Colonic mucosa (tissue), 4 donors: ENCODE measurements around the gene PRR5L. TPM values are rescaled to one million over a fixed set of nuclear protein-coding genes. Genes with fewer than 3 reads are reported as not detected.

Experiments
- DNase-seq: peaks from one replicate; pipeline ENCODE4 v3.0.0-alpha.2; 2020
- H3K27ac ChIP-seq: fragments of 200-600 bp; one replicate; pipeline ENCODE4 v1.8.0; 2021
- H3K27me3 ChIP-seq: fragments of 200-600 bp; one replicate; pipeline ENCODE4 v1.8.0; 2021
- H3K36me3 ChIP-seq: fragments of 200-600 bp; one replicate; pipeline ENCODE4 v1.8.0; 2021
- H3K4me1 ChIP-seq: fragments of 200-600 bp; one replicate; pipeline ENCODE4 v1.8.0; 2021; ENCODE audit warnings: mild to moderate bottlenecking
- H3K4me3 ChIP-seq: fragments of 200-600 bp; one replicate; pipeline ENCODE4 v1.8.0; 2021
- H3K9ac ChIP-seq, 2 donors: one replicate each; pipeline ENCODE4 v1.7.0; 2013; ENCODE audit warnings: control low read depth in 2 of 2, low read depth in 2 of 2, low read length in 2 of 2
- H3K9me3 ChIP-seq: fragments of 200-600 bp; one replicate; pipeline ENCODE4 v1.8.0; 2021
- CTCF ChIP-seq: fragments of 200-600 bp; IDR thresholded peaks from one replicate; pipeline ENCODE4 v1.8.0; 2022; ENCODE audit warnings: antibody characterized with exemption, mild to moderate bottlenecking
- intact Hi-C: fragments of 100-400 bp; cut with DNase I; formaldehyde crosslinking; loops from one replicate; pipeline ENCODE4 v1.14.1; 2022
- total RNA-seq, 2 donors: library from RNA; stranded (reverse); fragmentation: NEBNext Ultra II Directional in 1 of 2; extraction: Animal tissue kit (Norgen Biotek cat#: 25700) in 1 of 2; gene quantifications; one replicate each; pipeline ENCODE4 v1.2.1, GENCODE V29; 2021
- donor health status: healthy.
- donor health status: DM: no; HTN: no; CAD: no.
- donor health status: DM: no; HTN: no; CAD: no.

The PRR5L gene
- total RNA-seq, 2 donors from 2014 or later = 80.9 to 169 TPM

DNA sequence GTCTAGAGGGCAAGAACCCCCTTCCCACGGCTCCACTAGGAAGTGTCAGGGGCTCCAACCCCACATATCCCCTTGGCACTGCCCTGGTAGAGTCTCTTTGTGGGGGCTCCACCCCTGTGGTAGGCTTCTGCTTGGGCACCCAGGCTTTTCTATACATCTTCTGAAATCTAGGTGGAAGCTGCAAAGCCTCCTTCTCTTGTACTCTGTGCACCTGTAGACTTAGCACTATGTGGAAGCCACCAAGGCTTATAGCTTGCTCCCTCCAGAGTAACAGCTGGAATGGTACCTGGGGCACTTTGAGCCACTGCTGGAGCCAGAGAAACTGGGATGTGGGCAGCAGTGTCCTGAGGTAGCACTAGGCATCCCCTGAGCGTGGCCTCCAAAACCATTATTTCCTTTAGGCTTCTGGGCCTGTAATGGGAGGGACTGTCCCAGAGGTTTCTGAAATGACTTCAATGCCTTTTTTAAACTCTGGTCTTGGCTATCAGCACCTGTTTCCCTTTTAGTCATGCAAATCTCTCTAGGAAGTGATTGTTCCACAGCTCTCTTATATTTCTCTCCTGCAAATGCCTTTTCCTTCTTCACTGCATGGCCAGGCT, 145.6 kb downstream of the PRR5L start:
- Histone ChIP-seq H3K27me3 (no peaks in the 10 kb centered on the region), H3K27ac (no peak overlapping the region), H3K36me3 (peaks cover 10% of the 10 kb centered on the region), H3K4me1 (no peaks in the 10 kb centered on the region), H3K4me3 (no peak overlapping the region), H3K9me3 (no peaks in the 10 kb centered on the region), H3K9ac (no peak overlapping the region)
- intact Hi-C loops = loop anchor here (10.0 kb wide), 1 partner anchor 47 kb away; no protein-coding TSS in a partner anchor
- no peak for TF ChIP-seq CTCF
- no peak for DNase-seq

- Histone ChIP-seq H3K9ac (no peak overlapping the region), H3K27ac (no peak overlapping the region), H3K4me3 (no peak overlapping the region), H3K27me3 (no peaks in the 10 kb centered on the region), H3K36me3 (peaks cover 4% of the 10 kb centered on the region), H3K9me3 (no peaks in the 10 kb centered on the region), H3K4me1 (no peaks in the 10 kb centered on the region)
- DNase-seq = no peak
- intact Hi-C loops = loop anchor here (10.0 kb wide), 1 partner anchor 49 kb away; no protein-coding TSS in a partner anchor
- no peak for TF ChIP-seq CTCF
These were observed 147.6 kb downstream of the PRR5L start for GRCh38 chr11:36443661-36444060.

GRCh38 chr11:36446135-36446534, 150.0 kb downstream of the PRR5L start:
- H3K36me3 ChIP-seq = no peaks in the 10 kb centered on the region
- no peak overlapping the region for H3K27ac ChIP-seq
- H3K9ac ChIP-seq = no peak overlapping the region
- TF ChIP-seq CTCF = no peak
- intact Hi-C loops = loop anchor here (10.0 kb wide), 1 partner anchor 51 kb away; no protein-coding TSS in a partner anchor
- H3K27me3 ChIP-seq = no peaks in the 10 kb centered on the region
- peaks cover 9% of the 10 kb centered on the region for H3K4me1 ChIP-seq
- H3K4me3 ChIP-seq = no peak overlapping the region
- H3K9me3 ChIP-seq = no peaks in the 10 kb centered on the region
- DNase-seq = no peak

DNA sequence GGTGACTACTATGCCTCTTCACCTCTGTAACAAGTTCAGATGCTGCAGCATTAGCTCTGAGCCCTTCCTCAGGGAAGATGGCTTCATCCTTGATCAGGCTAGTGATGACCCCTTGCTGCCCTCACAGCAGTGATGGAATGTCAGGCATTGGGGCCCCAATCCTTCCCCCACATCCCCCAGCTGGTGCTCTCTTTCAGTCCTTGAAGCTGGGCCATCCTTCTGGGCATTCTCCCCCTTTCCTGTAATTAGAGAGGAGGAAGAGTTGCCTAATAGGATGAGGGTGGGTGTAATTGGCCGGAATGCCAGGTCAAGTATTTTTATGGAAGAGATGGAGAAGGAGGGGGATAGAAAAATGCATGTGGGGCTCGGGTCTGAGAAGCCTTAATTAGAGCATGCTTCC, 151.4 kb downstream of the PRR5L start:
- TF ChIP-seq CTCF = no peak
- DNase-seq = no peak
- no peak overlapping the region for H3K4me3 ChIP-seq
- H3K4me1 ChIP-seq = peaks cover 16% of the 10 kb centered on the region
- no peaks in the 10 kb centered on the region for H3K27me3 ChIP-seq
- intact Hi-C loops = loop anchor here (10.0 kb wide), 1 partner anchor 53 kb away; no protein-coding TSS in a partner anchor
- H3K36me3 ChIP-seq = no peaks in the 10 kb centered on the region
- H3K9me3 ChIP-seq = no peaks in the 10 kb centered on the region
- no peak overlapping the region for H3K9ac ChIP-seq
- no peak overlapping the region for H3K27ac ChIP-seq

- intact Hi-C loops = loop anchor here (10.0 kb wide), 1 partner anchor 53 kb away; no protein-coding TSS in a partner anchor
- DNase-seq = no peak
These were observed 151.9 kb downstream of the PRR5L start for GRCh38 chr11:36447947-36448346.

More at GRCh38 chr11:36447947-36448346, 151.9 kb downstream of the PRR5L start:
- Histone ChIP-seq H3K27me3 (no peaks in the 10 kb centered on the region), H3K36me3 (no peaks in the 10 kb centered on the region), H3K27ac (no peak overlapping the region), H3K4me1 (peaks cover 16% of the 10 kb centered on the region), H3K4me3 (no peak overlapping the region), H3K9ac (no peak overlapping the region), H3K9me3 (no peaks in the 10 kb centered on the region)
- no peak for TF ChIP-seq CTCF
